SK-N-SH treated with all-trans-retinoic acid at 6 μM for 48 hours (cell line): Measurements from ENCODE around the gene SCIMP.

ENCODE experiments used
- ARNTL ChIP-seq: fragments of 450-650 bp; formaldehyde crosslinking; IDR thresholded peaks from 2 replicates; pipeline ENCODE4 v1.5.0; 2020; ENCODE audit warnings: low read depth, mild to moderate bottlenecking, moderate library complexity, borderline replicate concordance
- CREB5 ChIP-seq: fragments of 250-450 bp; sonication (Bioruptor Pico); IDR thresholded peaks from 2 replicates; pipeline ENCODE4 v1.5.1; 2020; ENCODE audit warnings: low read depth, mild to moderate bottlenecking, moderate library complexity
- ISL1 ChIP-seq: fragments of 250-450 bp; sonication (Bioruptor Pico); IDR thresholded peaks from 2 replicates; pipeline ENCODE4 v2.1.2; 2022; ENCODE audit warnings: mild to moderate bottlenecking, moderate library complexity
- PATZ1 ChIP-seq: fragments of 250-450 bp; sonication (Bioruptor Pico); IDR thresholded peaks from 2 replicates; pipeline ENCODE4 v1.8.0; 2020; ENCODE audit warnings: mild to moderate bottlenecking, moderate library complexity, borderline replicate concordance
- POU6F1 ChIP-seq: fragments of 250-450 bp; sonication (Bioruptor Pico); IDR thresholded peaks from 2 replicates; pipeline ENCODE4 v1.8.0; 2021; ENCODE audit warnings: low read depth, mild to moderate bottlenecking, moderate library complexity, borderline replicate concordance
- RARB ChIP-seq: fragments of 250-450 bp; sonication (Bioruptor Pico); IDR thresholded peaks from 2 replicates; pipeline ENCODE4 v1.8.0; 2021; ENCODE audit warnings: mild to moderate bottlenecking, moderate library complexity
- SNAI2 ChIP-seq: fragments of 250-450 bp; sonication (Bioruptor Pico); IDR thresholded peaks from 2 replicates; pipeline ENCODE4 v1.5.0; 2020; ENCODE audit warnings: mild to moderate bottlenecking, moderate library complexity
- TCF4 ChIP-seq: fragments of 250-450 bp; sonication (Bioruptor Pico); IDR thresholded peaks from 2 replicates; pipeline ENCODE4 v1.8.0; 2021; ENCODE audit warnings: mild to moderate bottlenecking, moderate library complexity, borderline replicate concordance
- TOX ChIP-seq: fragments of 250-450 bp; sonication (Bioruptor Pico); IDR thresholded peaks from 2 replicates; pipeline ENCODE4 v1.8.0; 2021; ENCODE audit warnings: mild to moderate bottlenecking, moderate library complexity, borderline replicate concordance
- ZFP3 ChIP-seq: fragments of 250-450 bp; sonication (Bioruptor Pico); IDR thresholded peaks from 2 replicates; pipeline ENCODE4 v1.5.0; 2020; ENCODE audit warnings: mild to moderate bottlenecking, moderate library complexity
- ZFP30 ChIP-seq: fragments of 450-650 bp; formaldehyde crosslinking; IDR thresholded peaks from 2 replicates; pipeline ENCODE4 v1.5.0; 2022; ENCODE audit warnings: mild to moderate bottlenecking, moderate library complexity

GRCh38 chr17:5226940-5227878 is 7.5 kb downstream of the SCIMP start:
- TF ChIP-seq RARB (no peak), ZFP3 (no peak), ZFP30 (CRISPR knock-in tag) (no peak), CREB5 (no peak), ARNTL (CRISPR knock-in tag) (no peak), PATZ1 (CRISPR knock-in tag) (no peak), ISL1 (CRISPR knock-in tag) (no peak), SNAI2 (CRISPR knock-in tag) (no peak), TCF4 (CRISPR knock-in tag) (no peak), POU6F1 (CRISPR knock-in tag) (no peak), TOX (CRISPR knock-in tag) (no peak)
